T-cell (primary cell): ENCODE results near the gene PANK3. TPM values are rescaled to one million over a fixed set of nuclear protein-coding genes. Genes with fewer than 3 reads are reported as not detected.
"Not testable (repeated sequence)": the region's sequence is repeated elsewhere in the genome, so short reads cannot be mapped to it uniquely, and the experiment has no call there.

ENCODE experiments used
- ATAC-seq, 4 experiments: fragments of 200-7000 bp in 3 of 4; fragments of 150-1000 bp in 1 of 4; cut with Tn5 transposase; replicated peaks in 1 of 4; 1 replicate in 3 of 4; 2 replicates in 1 of 4; pipeline ENCODE4 v1.10.0; 2021; ENCODE audit warnings: moderate library complexity in 3 of 4, mild to moderate bottlenecking in 2 of 4, moderate number of reproducible peaks in 1 of 4
- CTCF ChIA-PET, 2 donors: fragments of 300-600 bp; sonication (Branson Sonifier 250); formaldehyde crosslinking; loops; one replicate each; lab custom pipeline; 2022; ENCODE audit warnings: antibody characterized with exemption in 2 of 2; lab: Charles Lee
- POLR2A ChIA-PET, 2 donors: fragments of 300-600 bp; sonication (Branson Sonifier 250); formaldehyde crosslinking; loops; one replicate each; lab custom pipeline; 2022; ENCODE audit warnings: antibody characterized with exemption in 2 of 2; lab: Charles Lee
- DNase-seq, 35 experiments: peaks; one replicate each; pipeline versions ENCODE4 v3.0.0 to v3.0.0-alpha.2; 2013 to 2023
- H3K27ac ChIP-seq: one replicate; pipeline ENCODE4 v1.5.1; 2013; ENCODE audit warnings: low read length
- H3K27me3 ChIP-seq, 2 experiments: replicated peaks in 1 of 2; 1 replicate in 1 of 2; 2 replicates in 1 of 2; pipeline versions ENCODE4 v1.6.1 to v1.7.0; 2013; ENCODE audit warnings: low read length in 1 of 2, mixed read lengths in 1 of 2; ENCODE audit not compliant: control insufficient read depth in 2 of 2, insufficient read depth in 2 of 2; ENCODE audit errors: extremely low read depth in 1 of 2
- H3K36me3 ChIP-seq, 2 donors: 1 replicate in 1 of 2; 2 replicates in 1 of 2; pipeline versions ENCODE4 v1.6.1 to v1.7.0; 2013; ENCODE audit warnings: low read length in 1 of 2; ENCODE audit not compliant: control insufficient read depth in 2 of 2, insufficient read depth in 1 of 2; ENCODE audit errors: extremely low read depth in 1 of 2
- H3K4me1 ChIP-seq, 2 experiments: 1 replicate in 1 of 2; 2 replicates in 1 of 2; pipeline versions ENCODE4 v1.6.1 to v1.7.0; 2013; ENCODE audit warnings: low read length in 2 of 2, mixed read lengths in 1 of 2; ENCODE audit not compliant: insufficient read depth in 2 of 2, control insufficient read depth in 1 of 2; ENCODE audit errors: extremely low read depth in 1 of 2
- H3K4me3 ChIP-seq, 2 donors: 1 replicate in 1 of 2; 2 replicates in 1 of 2; pipeline versions ENCODE4 v1.5.1 to v1.7.0; 2013; ENCODE audit warnings: mild to moderate bottlenecking in 2 of 2, low read length in 1 of 2, moderate library complexity in 1 of 2; ENCODE audit not compliant: control insufficient read depth in 1 of 2; ENCODE audit errors: extremely low read depth in 1 of 2
- H3K9me3 ChIP-seq: 2 replicates; pipeline ENCODE4 v1.7.0; 2013
- H3K27ac Mint-ChIP-seq, 2 donors: one replicate each; pipeline ENCODE4 v1.8.0; 2020 to 2021; ENCODE audit warnings: mild to moderate bottlenecking in 2 of 2, mixed read lengths in 2 of 2
- H3K27me3 Mint-ChIP-seq, 2 donors: one replicate each; pipeline ENCODE4 v1.8.0; 2021 to 2022; ENCODE audit warnings: mixed read lengths in 2 of 2
- H3K36me3 Mint-ChIP-seq: one replicate; pipeline ENCODE4 v1.8.0; 2021; ENCODE audit warnings: mixed read lengths
- H3K4me1 Mint-ChIP-seq, 3 donors: one replicate each; pipeline ENCODE4 v1.8.0; 2020 to 2022; ENCODE audit warnings: mixed read lengths in 3 of 3, mild to moderate bottlenecking in 1 of 3
- H3K4me3 Mint-ChIP-seq, 3 donors: one replicate each; pipeline ENCODE4 v1.8.0; 2020 to 2022; ENCODE audit warnings: mild to moderate bottlenecking in 3 of 3, mixed read lengths in 3 of 3, moderate library complexity in 3 of 3
- H3K9me3 Mint-ChIP-seq, 3 donors: one replicate each; pipeline ENCODE4 v1.8.0; 2020 to 2022; ENCODE audit warnings: mixed read lengths in 3 of 3
- WGBS: methylation state at CpG from one replicate; pipeline ENCODE4 v1.1.5; 2013; ENCODE audit warnings: missing lambda C conversion rate; ENCODE audit not compliant: insufficient coverage; 5-methylcytosine and 5-hydroxymethylcytosine counted together
- total RNA-seq, 35 experiments: library from RNA in 6 of 35; stranded (reverse) in 6 of 35; fragments of 120-200 nt in 1 of 35; gene quantifications; one replicate each; pipeline versions ENCODE4 v1.2.1 to v1.2.4 and lab custom pipeline; 2013 to 2026

PANK3 gene
- total RNA-seq, 5 donors from 2014 or later (not counting 1 experiment from before 2014, with no cell fraction given) = 33.9 to 41.1 (median 37.7) TPM

GRCh38 chr5:168579488-168580226 is 489 bp upstream of the PANK3 start:
- Mint-ChIP-seq H3K4me3 (peak overlapping the region; percentile 84 to 91 (median 85)), H3K27me3 (peaks cover 0 to 2% of the 10 kb centered on the region in 2 donors), H3K36me3 (no peaks in the 10 kb centered on the region), H3K27ac (peak overlapping the region; percentile 95 to 98), H3K9me3 (no peaks in the 10 kb centered on the region), H3K4me1 (peaks cover 40 to 47% (median 42%) of the 10 kb centered on the region in 3 donors)
- Histone ChIP-seq H3K27ac (peak overlapping the region; percentile 94), H3K9me3 (no peaks in the 10 kb centered on the region), H3K27me3 (peaks cover 0 to 1% of the 10 kb centered on the region in 2 experiments), H3K4me3 (peak overlapping the region; percentile 54 to 73), H3K4me1 (peaks cover 8 to 24% of the 10 kb centered on the region in 2 experiments), H3K36me3 (no peaks in the 10 kb centered on the region)
- POLR2A ChIA-PET = interaction anchor here in 1 of 2 donors (0.7 kb wide), 1 partner anchor 1140 kb away, joined by 3 read pairs; no protein-coding TSS in a partner anchor
- 3% methylated on average over 44 of the region's 52 CpGs for WGBS
- CTCF ChIA-PET = interaction anchor here in 1 of 2 donors (1.2 to 1.3 kb wide), 2 partner anchors 92 to 94 kb away, joined by 3 to 4 read pairs; partner anchors contain the start of gene RARS1
- DNase-seq = peak; percentile 93 to 98 (median 96)
- ATAC-seq = peak; percentile 97 to 98 (median 97)

- Mint-ChIP-seq H3K27ac (peak overlapping the region; percentile 67 to 82), H3K9me3 (no peaks in the 10 kb centered on the region), H3K36me3 (no peaks in the 10 kb centered on the region), H3K27me3 (peaks cover 0 to under 1% of the 10 kb centered on the region in 2 donors), H3K4me3 (peak overlapping the region; percentile 91 to 95 (median 91)), H3K4me1 (peaks cover 42 to 48% (median 42%) of the 10 kb centered on the region in 3 donors)
- Histone ChIP-seq H3K36me3 (peaks cover 0 to 2% of the 10 kb centered on the region in 2 donors), H3K4me1 (peaks cover 8 to 24% of the 10 kb centered on the region in 2 experiments), H3K9me3 (no peaks in the 10 kb centered on the region), H3K27me3 (no peaks in the 10 kb centered on the region), H3K4me3 (peak overlapping the region; percentile 73 to 98), H3K27ac (no peak overlapping the region)
- ChIA-PET CTCF (no interaction called here), POLR2A (no interaction called here)
- peak in 1 of 35 experiments; percentile 11 for DNase-seq
- no CpG with 5 or more reads among the region's 3 CpGs for WGBS
- no peak for ATAC-seq
Observed at GRCh38 chr5:168578006-168578405, 1.2 kb downstream of the PANK3 start.

- DNase-seq (no peak), ATAC-seq (no peak)
- no peaks in the 10 kb centered on the region for H3K9me3 Mint-ChIP-seq
- ChIA-PET POLR2A (no interaction called here), CTCF (interaction anchor here in 1 of 2 donors (0.7 kb wide), 1 partner anchor 37 kb away, joined by 5 read pairs; no protein-coding TSS in a partner anchor)
- no CpG with 5 or more reads among the region's 7 CpGs for WGBS
- no peaks in the 10 kb centered on the region for H3K27me3 ChIP-seq
- no peak overlapping the region for H3K27ac ChIP-seq
- no peak overlapping the region for H3K4me3 Mint-ChIP-seq
- H3K4me1 ChIP-seq = peaks cover 8 to 24% of the 10 kb centered on the region in 2 experiments
- H3K4me3 ChIP-seq = no peak overlapping the region
- peaks cover 8% of the 10 kb centered on the region for H3K36me3 Mint-ChIP-seq
- H3K36me3 ChIP-seq = peaks cover 0 to 5% of the 10 kb centered on the region in 2 donors
- H3K4me1 Mint-ChIP-seq = peaks cover 55 to 61% (median 55%) of the 10 kb centered on the region in 3 donors
- no peaks in the 10 kb centered on the region for H3K9me3 ChIP-seq
- H3K27me3 Mint-ChIP-seq = no peaks in the 10 kb centered on the region
- no peak overlapping the region for H3K27ac Mint-ChIP-seq
Observed at GRCh38 chr5:168575391-168576372, 3.5 kb downstream of the PANK3 start.

GRCh38 chr5:168574156-168574555 is 5.0 kb downstream of the PANK3 start:
- H3K4me1 Mint-ChIP-seq = peaks cover 49 to 51% (median 50%) of the 10 kb centered on the region in 3 donors
- H3K4me3 ChIP-seq, ATAC-seq, H3K27ac Mint-ChIP-seq, H3K36me3 ChIP-seq, POLR2A ChIA-PET, H3K9me3 Mint-ChIP-seq, H3K27ac ChIP-seq, H3K27me3 Mint-ChIP-seq, H3K9me3 ChIP-seq, DNase-seq, H3K36me3 Mint-ChIP-seq, CTCF ChIA-PET, H3K27me3 ChIP-seq, H3K4me3 Mint-ChIP-seq: not testable (repeated sequence)
- H3K4me1 ChIP-seq = peaks cover 8 to 16% of the 10 kb centered on the region in 2 experiments
- WGBS = no CpG with 5 or more reads among the region's 1 CpG

- H3K27ac ChIP-seq, H3K4me3 ChIP-seq, ATAC-seq, H3K9me3 ChIP-seq, H3K27ac Mint-ChIP-seq, POLR2A ChIA-PET, H3K36me3 Mint-ChIP-seq, DNase-seq, H3K4me3 Mint-ChIP-seq, H3K36me3 ChIP-seq, H3K9me3 Mint-ChIP-seq, H3K27me3 Mint-ChIP-seq, H3K27me3 ChIP-seq, CTCF ChIA-PET: not testable (repeated sequence)
- peaks cover 48 to 51% (median 50%) of the 10 kb centered on the region in 3 donors for H3K4me1 Mint-ChIP-seq
- no CpG with 5 or more reads among the region's 3 CpGs for WGBS
- peaks cover 8 to 12% of the 10 kb centered on the region in 2 experiments for H3K4me1 ChIP-seq
Observed at GRCh38 chr5:168573663-168574062, 5.5 kb downstream of the PANK3 start.
